AG08395 (cell line): Measurements from ENCODE around the gene RAI14.

ENCODE experiments used
- DNase-seq: peaks from one replicate; pipeline ENCODE4 v3.0.0; 2012; ENCODE audit warnings: mixed read lengths, low spot score

The RAI14 gene

GRCh38 chr5:34648039-34648839 is 7.9 kb upstream of the RAI14 start:
- no peak for DNase-seq

- peak; percentile 38 for DNase-seq
These were observed 7.3 kb upstream of the RAI14 start for GRCh38 chr5:34648840-34649158.

GRCh38 chr5:34651791-34652190 is 4.3 kb upstream of the RAI14 start:
- DNase-seq: no peak

- no peak for DNase-seq
These were observed 3.7 kb upstream of the RAI14 start for GRCh38 chr5:34652466-34652865.

- peak; percentile 32 for DNase-seq
These were observed 3.2 kb upstream of the RAI14 start for GRCh38 chr5:34652914-34653313.

GRCh38 chr5:34653708-34654107 is 2.4 kb upstream of the RAI14 start:
- DNase-seq: no peak

GRCh38 chr5:34655354-34655991 is 655 bp upstream of the RAI14 start:
- peak; percentile 60 for DNase-seq

GRCh38 chr5:34656700-34657273 is 659 bp downstream of the RAI14 start:
- DNase-seq: no peak

- peak; percentile 46 for DNase-seq
These were observed 1.3 kb downstream of the RAI14 start for GRCh38 chr5:34657274-34657921.

GRCh38 chr5:34657988-34658387 is 1.9 kb downstream of the RAI14 start:
- no peak for DNase-seq

- DNase-seq: no peak
These were observed 3.0 kb downstream of the RAI14 start for GRCh38 chr5:34659168-34659567.

- peak; percentile 74 for DNase-seq
These were observed 4.3 kb downstream of the RAI14 start for GRCh38 chr5:34660444-34660843.

- no peak for DNase-seq
These were observed 7.8 kb downstream of the RAI14 start for GRCh38 chr5:34663771-34664496.

GRCh38 chr5:34666392-34667080 is 10.4 kb downstream of the RAI14 start:
- no peak for DNase-seq

GRCh38 chr5:34667705-34668104 is 11.6 kb downstream of the RAI14 start:
- DNase-seq: no peak

GRCh38 chr5:34669931-34670516 is 13.9 kb downstream of the RAI14 start:
- DNase-seq: no peak

- no peak for DNase-seq
These were observed 16.1 kb downstream of the RAI14 start for GRCh38 chr5:34672196-34672595.

GRCh38 chr5:34673463-34674125 is 17.5 kb downstream of the RAI14 start:
- no peak for DNase-seq

GRCh38 chr5:34674187-34674586 is 18.1 kb downstream of the RAI14 start:
- DNase-seq: peak; percentile 55

GRCh38 chr5:34675857-34676256 is 19.7 kb downstream of the RAI14 start:
- DNase-seq: no peak

GRCh38 chr5:34676416-34676815 is 20.3 kb downstream of the RAI14 start:
- no peak for DNase-seq
